MM.1S (cell line): ENCODE measurements around the gene STEAP2.

Experiments used
- EZH2 ChIP-seq: fragments of 300-600 bp; sonication (generic); optimal IDR thresholded peaks from 2 replicates; pipeline ENCODE3; 2017; ENCODE audit warnings: low read depth, mild to moderate bottlenecking, antibody characterized with exemption, low read length, mixed read lengths
- EZH2phosphoT487 ChIP-seq: fragments of 300-600 bp; sonication (generic); IDR thresholded peaks from 2 replicates; pipeline ENCODE4 v1.6.1; 2018; ENCODE audit warnings: antibody characterized with exemption, low read length

DNA sequence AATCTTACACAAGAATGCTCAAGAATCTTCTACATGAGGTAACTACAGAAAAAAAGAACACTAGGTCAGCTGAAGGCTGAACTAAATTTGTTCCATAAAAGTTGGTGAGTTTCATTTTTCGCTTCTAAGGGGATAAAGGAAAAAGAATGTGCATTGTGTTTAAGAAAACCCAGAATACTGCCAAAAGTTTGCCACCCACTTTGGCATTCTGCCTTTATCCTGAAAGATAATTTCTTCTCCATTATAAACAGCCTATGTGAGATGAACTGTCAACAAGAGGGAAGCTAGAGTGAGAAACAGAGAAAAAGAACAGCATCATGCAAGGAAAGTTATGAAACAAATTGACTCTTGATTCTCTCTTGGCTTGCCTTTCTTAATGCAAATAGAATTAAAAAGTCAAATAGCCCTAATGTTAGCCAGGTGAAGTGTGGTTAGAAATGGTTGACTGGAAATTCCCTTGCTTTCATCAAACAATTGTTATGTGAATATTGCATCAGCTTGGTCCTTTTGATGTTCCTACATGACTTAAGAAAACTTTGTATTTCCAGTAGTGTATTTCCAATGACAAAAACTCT lies 31.4 kb upstream of the STEAP2 start:
- TF ChIP-seq EZH2phosphoT487, result no peak
- TF ChIP-seq EZH2, result no peak
